Common myeloid progenitor, CD34-positive (primary cell): ENCODE data around the gene YY1.

Experiments
- CTCF ChIA-PET: fragments of 350-600 bp; sonication (Branson Sonifier 250); formaldehyde crosslinking; loops from one replicate; lab custom pipeline; 2021; ENCODE audit warnings: antibody characterized with exemption; lab: Charles Lee
- POLR2A ChIA-PET: fragments of 350-600 bp; sonication (Branson Sonifier 250); formaldehyde crosslinking; loops from one replicate; lab custom pipeline; 2021; ENCODE audit warnings: antibody characterized with exemption; lab: Charles Lee
- DNase-seq, 3 donors: peaks; one replicate each; pipeline versions ENCODE4 v3.0.0 to v3.0.0-alpha.2; 2013
- H3K27ac ChIP-seq, 2 experiments: 1 replicate in 1 of 2; 2 replicates in 1 of 2; pipeline ENCODE4 v1.7.0; 2013; ENCODE audit warnings: inconsistent platforms in 2 of 2, low read length in 2 of 2, mild to moderate bottlenecking in 2 of 2, low read depth in 1 of 2, moderate library complexity in 1 of 2; ENCODE audit not compliant: severe bottlenecking in 2 of 2, insufficient read depth in 1 of 2, poor library complexity in 1 of 2
- H3K27me3 ChIP-seq, 5 experiments: replicated peaks in 2 of 5; 1 replicate in 3 of 5; 2 replicates in 2 of 5; pipeline versions ENCODE4 v1.6.1 to v1.7.0; 2013; ENCODE audit warnings: low read length in 4 of 5, mild to moderate bottlenecking in 2 of 5, moderate library complexity in 2 of 5, inconsistent platforms in 1 of 5; ENCODE audit not compliant: insufficient read depth in 5 of 5, control insufficient read depth in 4 of 5
- H3K36me3 ChIP-seq, 4 experiments: 1 replicate in 2 of 4; 2 replicates in 2 of 4; pipeline versions ENCODE4 v1.6.1 to v1.7.0; 2013; ENCODE audit warnings: low read length in 3 of 4, control low read depth in 1 of 4, mild to moderate bottlenecking in 1 of 4; ENCODE audit not compliant: control insufficient read depth in 4 of 4, insufficient read depth in 4 of 4
- H3K4me1 ChIP-seq, 4 experiments: 1 replicate in 3 of 4; 2 replicates in 1 of 4; pipeline versions ENCODE4 v1.6.1 to v1.7.1; 2013; ENCODE audit warnings: low read length in 3 of 4, mild to moderate bottlenecking in 3 of 4, control low read depth in 1 of 4, inconsistent platforms in 1 of 4, moderate library complexity in 1 of 4; ENCODE audit not compliant: control insufficient read depth in 4 of 4, insufficient read depth in 4 of 4; ENCODE audit errors: control extremely low read depth in 1 of 4
- H3K4me3 ChIP-seq, 7 experiments: 1 replicate in 4 of 7; 2 replicates in 3 of 7; pipeline versions ENCODE4 v1.5.1 to v1.7.0; 2013; ENCODE audit warnings: mild to moderate bottlenecking in 7 of 7, low read length in 6 of 7, moderate library complexity in 6 of 7, inconsistent platforms in 2 of 7, low read depth in 2 of 7, control low read depth in 1 of 7; ENCODE audit not compliant: insufficient read depth in 4 of 7, control insufficient read depth in 1 of 7; ENCODE audit errors: extremely low read depth in 1 of 7
- H3K9me3 ChIP-seq, 5 experiments: 1 replicate in 4 of 5; 2 replicates in 1 of 5; pipeline versions ENCODE4 v1.6.1 to v1.7.1; 2013; ENCODE audit warnings: low read length in 4 of 5, mild to moderate bottlenecking in 2 of 5, inconsistent platforms in 1 of 5, low read depth in 1 of 5, moderate library complexity in 1 of 5; ENCODE audit not compliant: control insufficient read depth in 4 of 5, insufficient read depth in 2 of 5; ENCODE audit errors: control extremely low read depth in 1 of 5
- WGBS: methylation state at CpG from one replicate; pipeline ENCODE4 v1.1.5; 2013; ENCODE audit not compliant: insufficient coverage; 5-methylcytosine and 5-hydroxymethylcytosine counted together

The YY1 gene

GRCh38 chr14:100323121-100323941 lies 84.4 kb downstream of the YY1 start, which contains the start of gene SLC25A47:
SLC25A47 (plus strand) TSS chr14:100323339; CDS start chr14:100323415, 76 bp downstream.
- CTCF ChIA-PET = interaction anchor here (0.7 to 1.3 kb wide), 3 partner anchors 8 to 1297 kb away, joined by 3 read pairs; no protein-coding TSS in a partner anchor
- DNase-seq = no peak
- Histone ChIP-seq H3K27ac (no peak within 1 kb of the TSS), H3K4me1 (peaks cover 0 to 2% (median under 1%) of the 10 kb centered on the region in 4 experiments), H3K27me3 (no peaks in the 10 kb centered on the region), H3K9me3 (no peaks in the 10 kb centered on the region), H3K36me3 (no peaks in the 10 kb centered on the region), H3K4me3 (no peak within 1 kb of the TSS)
- POLR2A ChIA-PET = no interaction called here
- 95% methylated on average over 13 of the region's 16 CpGs for WGBS

DNA sequence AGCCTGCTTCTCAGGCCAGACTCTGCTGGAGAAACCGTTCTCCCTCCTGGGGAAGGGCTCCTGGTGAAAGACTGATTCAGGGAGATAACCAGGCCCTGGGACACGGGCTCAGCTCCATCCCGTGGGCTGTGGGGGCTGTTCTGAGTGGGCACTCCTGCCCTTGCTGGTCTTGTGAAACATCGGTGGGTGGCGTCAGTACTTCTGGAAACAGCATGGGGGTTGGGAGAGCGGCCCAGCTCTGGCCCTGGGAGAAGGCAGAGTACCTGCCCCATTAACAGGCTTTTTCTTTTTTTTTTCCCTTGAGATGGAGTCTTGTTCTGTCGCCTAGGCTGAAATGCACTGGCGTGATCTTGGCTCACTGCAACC lies 85.0 kb downstream of the YY1 start:
- no peaks in the 10 kb centered on the region for H3K36me3 ChIP-seq
- DNase-seq = no peak
- no peak overlapping the region for H3K27ac ChIP-seq
- POLR2A ChIA-PET = no interaction called here
- H3K4me1 ChIP-seq = no peaks in the 10 kb centered on the region
- CTCF ChIA-PET = interaction anchor here (0.7 to 1.3 kb wide), 2 partner anchors 14 to 1297 kb away, joined by 3 read pairs; no protein-coding TSS in a partner anchor
- H3K27me3 ChIP-seq = no peaks in the 10 kb centered on the region
- H3K9me3 ChIP-seq = no peaks in the 10 kb centered on the region
- whole genome bisulfite sequencing = 91% methylated on average over 4 of the region's 8 CpGs
- H3K4me3 ChIP-seq = no peak overlapping the region

DNA sequence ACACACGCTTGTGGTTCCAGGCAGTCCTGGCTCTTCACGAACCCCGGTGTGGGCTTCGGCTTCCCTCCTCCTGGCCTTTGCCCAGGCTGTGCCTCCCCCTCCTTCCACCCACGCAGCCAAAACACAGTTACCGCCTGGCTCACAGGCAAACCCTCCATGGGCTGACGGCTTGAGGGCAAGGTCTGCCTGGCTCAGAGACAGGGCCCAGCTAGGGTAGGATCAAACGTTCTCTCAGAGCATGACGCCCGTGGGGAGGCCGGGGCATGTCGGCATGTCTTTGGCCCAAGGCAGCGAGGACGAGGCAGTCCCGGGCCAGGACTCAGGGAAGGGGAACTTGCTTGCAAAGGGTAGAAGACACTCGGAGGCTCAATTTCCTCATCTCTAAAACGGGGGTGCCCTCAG lies 86.3 kb downstream of the YY1 start:
- POLR2A ChIA-PET = no interaction called here
- WGBS = 94% methylated on average over 17 of the region's 17 CpGs
- no peak overlapping the region for H3K4me3 ChIP-seq
- no peak for DNase-seq
- CTCF ChIA-PET = no interaction called here
- no peaks in the 10 kb centered on the region for H3K27me3 ChIP-seq
- H3K4me1 ChIP-seq = no peaks in the 10 kb centered on the region
- H3K27ac ChIP-seq = no peak overlapping the region
- no peaks in the 10 kb centered on the region for H3K36me3 ChIP-seq
- H3K9me3 ChIP-seq = no peaks in the 10 kb centered on the region

DNA sequence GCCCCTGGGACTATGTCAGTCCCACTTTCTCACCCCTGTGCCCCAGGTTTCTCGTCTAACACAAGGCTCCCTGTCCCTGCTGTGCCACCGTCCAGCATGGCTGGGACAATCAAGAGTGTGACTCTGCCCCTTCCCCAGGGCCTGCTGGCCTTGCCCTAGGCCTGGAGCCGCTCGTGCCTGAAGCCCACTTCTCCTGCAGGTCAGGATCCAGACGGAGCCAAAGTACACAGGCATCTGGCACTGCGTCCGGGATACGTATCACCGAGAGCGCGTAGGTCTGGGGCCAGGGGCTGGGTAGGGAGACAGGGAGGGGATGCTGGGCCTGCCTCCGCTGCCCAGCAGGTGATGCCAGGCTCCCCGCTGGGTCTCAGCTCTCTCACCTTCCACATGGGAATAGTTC lies 87.0 kb downstream of the YY1 start:
- POLR2A ChIA-PET = no interaction called here
- no peak overlapping the region for H3K4me3 ChIP-seq
- H3K27me3 ChIP-seq = no peaks in the 10 kb centered on the region
- DNase-seq = no peak
- H3K36me3 ChIP-seq = no peaks in the 10 kb centered on the region
- CTCF ChIA-PET = no interaction called here
- no peaks in the 10 kb centered on the region for H3K4me1 ChIP-seq
- H3K9me3 ChIP-seq = no peaks in the 10 kb centered on the region
- WGBS = 96% methylated on average over 9 of the region's 13 CpGs
- no peak overlapping the region for H3K27ac ChIP-seq

DNA sequence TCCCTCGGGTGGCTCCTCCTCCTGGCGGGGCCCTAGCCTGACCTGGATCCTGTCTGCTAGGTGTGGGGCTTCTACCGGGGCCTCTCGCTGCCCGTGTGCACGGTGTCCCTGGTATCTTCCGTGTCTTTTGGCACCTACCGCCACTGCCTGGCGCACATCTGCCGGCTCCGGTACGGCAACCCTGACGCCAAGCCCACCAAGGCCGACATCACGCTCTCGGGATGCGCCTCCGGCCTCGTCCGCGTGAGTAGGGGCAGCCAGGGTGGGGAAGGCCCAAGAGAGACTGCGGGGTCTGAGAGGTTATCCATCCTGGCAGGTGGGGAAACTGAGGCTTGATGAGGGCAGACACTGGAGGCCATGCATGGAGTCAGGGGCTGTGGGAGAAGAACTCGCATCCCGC lies 88.2 kb downstream of the YY1 start:
- Histone ChIP-seq H3K27me3 (no peaks in the 10 kb centered on the region), H3K36me3 (no peaks in the 10 kb centered on the region), H3K9me3 (no peaks in the 10 kb centered on the region), H3K27ac (no peak overlapping the region), H3K4me3 (no peak overlapping the region), H3K4me1 (no peaks in the 10 kb centered on the region)
- 96% methylated on average over 24 of the region's 24 CpGs for WGBS
- no peak for DNase-seq
- POLR2A ChIA-PET = no interaction called here
- CTCF ChIA-PET = no interaction called here

GRCh38 chr14:100328495-100329163 lies 89.7 kb downstream of the YY1 start:
- H3K4me1 ChIP-seq = no peaks in the 10 kb centered on the region
- no peaks in the 10 kb centered on the region for H3K27me3 ChIP-seq
- H3K4me3 ChIP-seq = no peak overlapping the region
- peaks cover 0 to 6% (median 0%) of the 10 kb centered on the region in 4 experiments for H3K36me3 ChIP-seq
- H3K27ac ChIP-seq = no peak overlapping the region
- POLR2A ChIA-PET = no interaction called here
- no peak for DNase-seq
- H3K9me3 ChIP-seq = no peaks in the 10 kb centered on the region
- 93% methylated on average over 31 of the region's 32 CpGs for WGBS
- CTCF ChIA-PET = no interaction called here
